ENCODE results near the gene PSMA5.
"Not testable (repeated sequence)": the region's sequence is repeated elsewhere in the genome, so short reads cannot be mapped to it uniquely, and the experiment has no call there.

PSMA5 gene

DNA sequence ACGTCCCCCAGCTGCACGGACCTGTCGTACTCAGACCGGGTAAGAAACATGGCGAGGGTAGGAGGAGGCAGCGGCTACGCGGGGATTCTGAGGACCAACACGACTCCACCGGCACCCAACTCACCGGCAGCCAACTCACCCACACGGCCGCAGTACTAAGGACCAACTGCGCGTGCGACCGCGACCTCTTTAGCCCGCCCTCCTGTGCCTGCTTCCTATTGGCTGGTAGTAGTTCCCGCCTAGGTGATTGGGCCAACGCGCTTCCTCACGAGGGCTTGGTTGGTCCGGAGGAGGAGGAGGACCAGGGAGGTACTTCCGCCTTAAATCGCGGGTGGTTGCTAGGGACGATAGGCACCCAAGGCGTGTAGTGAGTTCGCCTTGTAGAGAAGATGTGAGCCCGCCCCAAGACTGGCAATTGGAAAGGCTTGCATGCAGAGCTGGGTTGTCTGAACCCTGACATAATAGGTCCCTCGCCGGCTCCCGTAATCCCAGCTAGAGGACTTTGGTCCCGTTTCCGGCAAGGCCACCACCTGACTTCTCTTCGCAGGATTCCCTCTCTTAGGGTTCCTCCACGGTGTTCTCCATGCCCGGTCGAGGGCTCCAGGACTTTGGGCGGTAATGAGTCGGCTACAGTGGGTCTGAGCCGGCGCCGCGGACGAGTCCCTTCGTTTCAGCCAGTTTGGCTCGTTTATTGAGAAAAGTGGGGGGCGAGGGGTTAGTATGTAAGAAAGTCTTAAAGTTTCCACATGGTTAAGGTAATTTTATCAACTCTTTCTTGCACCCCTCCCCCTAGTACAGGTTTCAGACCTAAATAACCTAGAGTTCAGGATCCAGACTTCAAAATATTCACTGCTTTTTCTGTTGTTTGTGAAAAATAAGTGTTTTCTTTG is at the start of gene PSMA5:
Gene PSMA5, minus strand, starts transcription at position 168 of the 890 bp plus-strand sequence. Its CDS starts 118 bp downstream, at position 50.
- DNase-seq = peak; percentile 97

DNA sequence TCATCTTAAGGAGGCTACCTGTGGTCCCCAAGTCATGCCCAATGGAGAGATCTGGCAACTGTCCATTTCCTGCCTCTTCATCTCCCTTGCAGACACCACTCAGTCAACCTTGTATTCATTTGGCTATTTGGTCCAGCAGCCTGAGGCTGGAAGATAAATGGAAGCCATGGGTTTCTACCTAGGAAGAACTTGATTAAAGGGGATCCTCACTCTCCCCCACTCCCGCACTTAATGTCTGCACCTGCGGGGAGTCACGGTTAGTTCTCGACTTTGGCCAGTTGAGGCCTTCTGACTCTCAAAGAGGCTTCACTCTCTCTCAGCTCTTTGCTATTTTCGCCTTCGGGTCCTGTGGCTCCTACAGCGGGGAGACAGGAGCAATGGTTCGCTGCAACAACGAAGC is 49.0 kb upstream of the PSMA5 start:
- DNase-seq = no peak

DNA sequence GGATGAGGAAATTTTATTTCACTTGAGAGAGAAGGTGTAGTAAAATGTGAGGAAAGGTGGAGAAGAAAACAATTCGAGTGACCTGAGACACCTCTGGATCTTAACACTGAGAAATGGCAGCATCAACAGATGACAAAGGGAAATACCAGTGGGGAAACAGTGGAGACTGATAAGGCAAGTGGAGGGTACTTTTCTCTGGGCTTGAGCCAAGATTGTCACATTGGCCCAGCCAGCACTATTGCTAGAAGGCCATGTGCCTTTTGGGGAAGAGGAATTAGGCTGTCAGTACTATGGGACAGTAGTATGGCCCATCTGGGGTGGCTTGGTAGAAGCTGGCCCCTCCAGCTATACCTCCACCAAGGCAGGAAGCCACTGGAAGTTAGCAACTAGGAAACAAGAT is 48.4 kb upstream of the PSMA5 start:
- no peak for DNase-seq

DNA sequence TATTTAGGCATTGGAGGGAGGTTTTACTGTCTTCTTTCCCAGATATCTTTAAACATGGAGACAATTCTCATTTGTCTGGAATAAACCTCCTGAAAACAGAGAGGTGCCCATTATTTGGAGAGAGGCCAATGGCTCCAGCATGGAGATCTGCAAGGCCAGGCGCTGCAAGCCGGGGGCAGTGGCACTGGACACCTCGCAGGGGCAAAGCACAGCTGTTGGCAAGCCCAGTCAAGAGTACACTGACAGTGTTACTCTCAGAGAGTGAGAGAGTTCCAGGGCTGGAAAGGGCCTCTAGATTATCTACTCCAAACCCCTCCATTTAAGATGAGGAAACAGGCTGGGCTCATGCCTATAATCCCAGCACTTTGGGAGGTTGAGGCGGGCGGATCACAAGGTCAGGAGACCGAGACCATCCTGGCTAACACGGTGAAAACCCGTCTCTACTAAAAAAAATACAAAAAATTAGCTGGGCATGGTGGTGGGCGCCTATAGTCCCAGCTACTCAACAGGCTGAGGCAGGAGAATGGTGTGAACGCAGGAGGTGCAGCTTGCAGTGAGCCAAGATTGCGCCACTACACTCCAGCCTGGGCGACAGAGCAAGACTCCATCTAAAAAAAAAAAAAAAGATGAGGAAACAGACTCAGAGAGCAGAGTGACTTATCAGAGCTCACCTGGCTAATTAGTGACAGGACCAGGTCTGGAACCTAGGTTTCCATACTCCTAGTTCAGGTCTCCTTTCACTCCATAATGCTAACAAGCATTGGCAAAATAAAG is 47.2 kb upstream of the PSMA5 start:
- DNase-seq = not testable (repeated sequence)

DNA sequence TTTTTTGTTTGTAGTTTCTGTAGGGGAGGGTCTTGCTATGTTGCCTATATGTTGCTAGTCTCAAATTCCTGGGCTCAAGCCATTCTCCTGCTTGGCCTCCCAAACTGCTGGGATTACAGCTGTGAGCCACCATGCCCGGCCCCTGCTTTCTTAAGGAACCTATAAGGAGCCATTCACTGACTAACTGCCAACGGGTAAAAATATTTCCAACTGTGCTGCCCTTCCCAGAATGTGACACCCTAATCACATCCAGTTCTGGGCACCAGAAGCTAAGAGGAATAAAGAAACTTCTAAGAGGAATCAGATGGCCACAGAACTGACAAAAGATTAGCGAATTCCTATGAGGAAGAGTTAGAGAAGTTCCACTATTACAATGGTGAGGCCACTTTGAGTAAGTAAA is 46.5 kb upstream of the PSMA5 start:
- DNase-seq = no peak

DNA sequence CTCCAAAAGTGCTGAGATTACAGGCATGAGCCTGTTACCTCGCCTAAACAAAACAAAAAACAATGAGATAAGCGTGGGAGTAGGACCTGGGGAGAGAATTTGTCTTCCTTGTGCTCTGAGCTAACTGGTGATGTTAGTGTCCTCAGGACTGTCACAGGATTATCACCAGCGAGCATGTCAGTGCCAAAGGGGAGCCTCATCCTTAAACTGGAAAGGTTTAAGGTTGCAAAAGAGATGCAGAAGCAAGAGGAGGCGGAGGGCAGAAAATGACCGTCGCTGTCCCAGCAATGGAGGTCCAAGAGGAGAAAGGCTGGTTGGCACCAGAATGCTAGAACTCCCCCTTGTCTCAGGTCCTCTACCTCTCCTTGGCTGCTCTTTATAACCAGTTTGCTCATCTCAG is 44.0 kb upstream of the PSMA5 start:
- no peak for DNase-seq

DNA sequence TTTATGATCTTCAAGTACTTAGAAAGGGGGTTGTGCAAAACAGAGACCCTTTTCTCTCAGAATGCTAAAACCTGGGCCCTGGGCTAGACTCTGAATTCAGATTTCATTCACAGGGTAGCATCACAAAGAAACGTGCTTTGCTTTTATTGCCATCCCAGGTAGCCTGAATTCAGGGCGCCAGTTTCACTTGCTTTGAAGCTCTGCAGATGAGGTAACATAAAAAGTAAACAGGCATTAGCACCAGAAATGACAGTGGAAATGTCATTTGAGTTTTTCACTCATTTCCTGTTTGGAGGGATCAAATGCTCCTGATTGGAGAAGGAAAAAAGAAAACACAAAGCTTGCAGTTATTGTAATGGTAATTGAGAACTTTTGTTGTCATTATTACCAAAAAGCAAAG is 42.7 kb upstream of the PSMA5 start:
- no peak for DNase-seq

DNA sequence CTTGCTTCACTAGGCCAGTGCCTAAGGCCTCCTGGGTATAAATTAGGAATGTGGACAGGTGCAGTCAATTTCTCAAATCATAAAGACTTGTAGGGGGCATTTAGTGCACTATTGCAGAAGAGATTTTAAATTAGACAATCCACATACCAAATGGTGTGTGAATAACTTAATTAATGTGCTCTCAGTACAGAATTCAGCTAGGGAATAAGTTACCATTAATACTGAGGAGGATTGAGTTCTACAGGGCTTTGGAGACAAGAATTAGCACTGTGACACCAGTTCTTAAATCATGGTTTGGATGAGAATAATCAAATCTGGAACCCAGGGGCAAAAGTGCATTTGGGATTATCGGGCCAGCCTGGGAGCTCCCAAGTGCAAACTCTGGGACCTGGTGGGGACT is 41.8 kb upstream of the PSMA5 start:
- DNase-seq = no peak

DNA sequence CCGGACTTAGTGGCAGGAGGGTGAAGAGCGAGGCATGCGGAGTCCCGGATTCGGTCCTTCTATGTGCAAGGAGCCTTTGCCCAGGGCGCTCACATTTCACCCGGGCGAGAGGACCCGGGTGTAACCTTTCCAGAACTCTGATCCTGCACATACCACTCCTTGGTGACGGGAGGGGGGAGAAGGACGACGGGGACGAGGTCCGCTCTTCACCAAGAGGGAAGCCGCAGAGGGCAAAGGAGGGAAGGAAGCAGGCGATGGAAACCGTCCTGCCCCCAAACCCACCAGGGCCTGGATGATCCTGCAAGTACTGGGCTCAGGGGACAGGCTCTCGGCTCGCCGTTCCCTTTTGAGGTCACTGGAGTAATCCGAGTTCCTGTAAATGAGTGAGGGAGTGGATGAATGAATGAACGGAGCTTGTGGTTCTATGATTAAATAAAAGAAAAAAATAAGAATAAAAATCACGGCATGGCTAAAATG is 41.1 kb upstream of the PSMA5 start:
- DNase-seq = no peak

DNA sequence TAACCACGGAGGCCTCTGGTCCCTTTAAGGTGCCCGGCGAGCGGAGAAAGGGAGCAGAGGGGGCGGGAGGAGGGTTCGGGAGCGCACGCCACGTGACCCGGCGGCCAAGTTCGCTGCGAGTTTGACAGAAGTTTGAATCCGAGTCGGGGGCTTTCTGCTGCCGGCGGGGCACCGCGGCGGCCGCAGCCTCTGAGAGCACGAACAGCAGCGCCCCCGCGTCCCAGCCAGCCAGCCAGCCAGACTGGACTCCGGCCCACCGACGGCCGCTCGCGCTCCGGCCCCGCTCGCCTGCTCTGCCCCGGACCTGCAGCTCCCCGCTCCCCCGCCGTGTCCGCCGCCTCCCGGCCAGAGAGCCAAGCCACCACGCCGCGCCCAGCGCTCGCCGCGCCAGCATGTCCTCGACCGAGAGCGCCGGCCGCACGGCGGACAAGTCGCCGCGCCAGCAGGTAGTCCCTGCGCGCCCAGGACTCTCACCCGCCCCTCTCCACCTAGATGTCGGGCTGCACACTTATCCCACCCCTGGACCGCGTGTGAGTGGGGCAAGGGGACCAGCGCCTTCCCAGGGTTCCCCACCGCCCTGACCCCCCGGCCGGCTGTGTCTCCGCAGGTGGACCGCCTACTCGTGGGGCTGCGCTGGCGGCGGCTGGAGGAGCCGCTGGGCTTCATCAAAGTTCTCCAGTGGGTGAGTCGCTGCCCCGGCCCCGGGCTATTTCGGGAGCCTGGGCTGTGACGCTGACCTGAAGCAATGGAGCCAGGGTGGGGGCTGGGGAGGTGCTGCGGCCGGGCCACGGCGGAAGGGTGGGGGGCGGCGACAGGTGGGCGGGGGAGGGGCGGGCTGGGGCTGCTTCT is 40.4 kb upstream of the PSMA5 start, which contains the start of gene SYPL2:
Gene SYPL2, plus strand, starts transcription at position 95 of the 849 bp plus-strand sequence. Its CDS starts 298 bp downstream, at position 393.
- DNase-seq = no peak

DNA sequence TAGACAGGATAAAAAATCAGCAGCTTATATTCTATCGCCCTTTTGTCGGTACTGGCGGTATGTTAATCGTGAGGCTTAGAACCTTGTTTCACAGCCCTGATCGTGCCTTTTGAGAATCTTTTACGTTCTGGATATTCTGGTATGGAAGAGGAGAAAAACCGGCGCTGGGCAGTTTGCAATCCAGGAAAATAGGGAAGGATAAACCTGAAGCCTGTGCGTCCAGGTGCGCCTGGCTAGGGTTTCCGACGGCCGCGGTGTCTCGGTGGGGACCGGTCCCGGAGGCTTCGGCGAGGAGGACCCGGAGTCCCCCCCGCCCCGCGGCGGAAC is 39.8 kb upstream of the PSMA5 start:
- no peak for DNase-seq

DNA sequence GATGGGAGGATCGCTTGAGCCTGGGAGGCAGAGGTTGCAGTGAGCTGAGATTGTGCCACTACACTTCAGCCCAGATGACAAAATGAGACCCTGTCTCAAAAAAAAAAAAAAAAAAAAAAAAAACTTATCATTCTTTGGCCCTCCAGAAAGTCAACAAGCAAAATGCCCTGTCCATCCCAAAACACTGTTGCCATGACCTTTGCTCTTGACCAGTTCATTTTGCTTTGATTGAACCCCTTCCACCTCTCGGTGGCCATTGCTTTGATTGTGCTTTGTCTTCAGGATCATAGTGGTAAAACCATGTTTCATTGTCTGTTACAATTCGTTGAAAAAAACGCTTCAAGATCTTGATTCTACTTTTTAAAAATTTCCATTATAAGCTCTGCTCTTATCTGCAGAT is 31.6 kb upstream of the PSMA5 start:
- no peak for DNase-seq

DNA sequence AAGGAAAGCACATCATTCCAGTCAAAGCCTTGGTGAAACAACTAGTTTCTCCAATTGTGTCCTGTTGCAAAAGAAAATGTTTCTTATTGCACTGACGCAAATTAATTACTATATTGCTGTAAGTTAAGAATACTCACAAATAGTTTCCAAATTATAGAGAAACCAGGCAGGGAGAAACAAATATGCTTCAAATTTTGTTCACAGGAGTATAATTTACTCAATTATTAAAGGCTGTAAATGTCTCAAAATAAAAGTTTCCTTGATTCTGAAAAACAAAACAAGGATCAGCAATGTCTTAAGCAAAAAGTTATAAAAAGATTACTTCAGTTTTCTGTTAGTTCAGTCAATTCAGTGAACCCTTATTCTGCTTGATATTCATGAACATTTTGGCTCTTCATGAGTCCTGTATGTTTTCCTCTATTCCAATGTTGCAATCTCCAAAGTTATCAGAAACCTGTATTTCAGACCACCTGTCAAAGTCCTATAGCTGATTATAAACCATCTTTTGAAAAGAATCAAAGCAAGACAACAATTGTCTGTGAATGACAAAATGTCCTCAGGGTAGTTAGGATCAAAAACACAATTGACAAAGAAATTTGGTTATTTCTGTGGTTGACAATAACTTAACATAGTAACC is 28.4 kb upstream of the PSMA5 start:
- no peak for DNase-seq

DNA sequence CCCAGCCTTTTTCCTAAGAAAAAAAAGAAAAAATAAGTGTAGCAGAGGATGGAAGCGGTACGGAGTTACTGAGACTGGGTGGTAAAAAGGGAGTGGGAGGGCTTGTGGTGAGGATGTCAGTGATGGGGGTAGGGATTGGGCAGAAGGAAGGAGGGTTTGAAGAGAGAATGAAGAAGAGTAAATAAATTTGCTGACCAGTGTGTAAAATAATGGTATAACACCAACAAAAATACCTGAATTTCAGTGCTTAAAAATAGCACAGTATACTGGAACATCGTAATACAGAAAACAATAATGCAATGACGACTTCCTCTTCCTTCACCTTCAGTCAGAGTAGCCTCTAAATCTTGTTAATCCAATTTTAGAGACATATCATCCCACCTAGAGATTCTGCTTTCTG is 21.3 kb upstream of the PSMA5 start:
- DNase-seq = no peak

DNA sequence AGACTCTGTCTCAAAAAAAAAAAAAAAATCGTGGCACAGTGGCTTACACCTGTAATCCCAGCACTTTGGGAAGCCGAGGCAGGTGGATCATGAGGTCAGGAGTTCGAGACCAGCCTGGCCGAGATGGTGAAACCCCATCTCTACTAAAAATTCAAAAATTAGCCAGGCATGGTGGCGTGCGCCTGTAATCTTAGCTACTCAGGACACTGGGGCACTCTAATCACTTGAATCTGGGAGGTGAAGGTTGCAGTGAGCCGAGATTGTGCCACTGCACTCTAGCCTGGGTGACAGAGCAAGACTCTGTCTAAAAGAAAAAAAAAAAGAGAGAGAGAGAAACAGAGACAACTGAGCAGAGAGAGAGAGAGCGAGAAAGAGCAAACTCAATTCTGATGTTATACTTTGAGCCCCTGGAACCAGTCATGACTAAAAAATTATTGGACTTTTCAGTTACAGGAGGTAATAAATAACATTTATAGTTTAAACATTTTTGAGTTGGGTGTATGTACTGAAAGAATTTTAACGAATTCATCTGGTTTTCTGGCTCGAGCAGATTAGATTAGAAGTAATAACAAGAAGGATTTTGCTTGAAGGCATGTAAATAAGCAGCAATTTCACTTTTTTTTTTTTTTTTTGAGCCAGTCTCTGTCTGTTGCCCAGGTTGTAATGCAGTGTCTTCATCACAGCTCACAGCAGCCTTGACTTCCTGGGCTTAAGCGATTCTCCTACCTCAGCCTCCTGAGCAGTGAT is 19.9 kb upstream of the PSMA5 start:
- not testable (repeated sequence) for DNase-seq

DNA sequence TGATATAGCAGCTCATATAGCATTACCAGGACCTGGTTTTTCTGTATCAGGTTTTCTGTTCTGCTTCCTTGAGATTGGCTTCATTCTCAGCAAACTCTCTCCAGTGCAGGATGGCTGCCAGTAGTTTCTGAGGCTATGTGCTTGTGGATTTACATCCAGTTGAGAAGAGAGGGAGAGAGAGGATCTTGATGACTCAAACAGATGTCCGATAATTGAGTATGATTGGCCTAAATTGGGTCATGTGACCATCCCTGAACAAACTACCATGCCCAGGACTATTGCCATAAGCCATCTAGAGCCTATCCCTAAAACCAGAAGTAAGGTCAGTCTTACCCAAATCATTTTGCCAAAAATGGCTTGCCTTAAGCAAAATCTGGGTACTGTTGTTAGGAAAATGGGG is 18.1 kb upstream of the PSMA5 start:
- no peak for DNase-seq

DNA sequence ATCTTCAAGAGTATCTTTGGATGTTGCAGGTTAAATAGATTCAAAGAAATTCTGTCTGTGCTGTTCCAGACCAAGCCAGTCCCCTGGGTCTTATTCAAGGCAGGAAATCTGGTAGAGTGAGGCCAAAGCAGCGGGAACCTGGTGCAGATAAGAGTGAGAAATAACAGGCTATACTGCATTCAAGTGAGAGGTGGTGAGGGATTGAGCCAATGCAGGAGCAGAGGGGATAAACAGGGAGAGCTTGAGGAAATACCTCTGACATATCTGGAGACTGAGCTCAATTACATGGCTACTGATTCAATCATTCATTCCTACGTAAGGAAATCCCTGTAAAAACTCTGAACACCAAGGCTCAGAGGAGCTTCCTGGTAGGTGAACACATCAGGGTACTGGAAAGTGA is 17.2 kb upstream of the PSMA5 start:
- DNase-seq = no peak

DNA sequence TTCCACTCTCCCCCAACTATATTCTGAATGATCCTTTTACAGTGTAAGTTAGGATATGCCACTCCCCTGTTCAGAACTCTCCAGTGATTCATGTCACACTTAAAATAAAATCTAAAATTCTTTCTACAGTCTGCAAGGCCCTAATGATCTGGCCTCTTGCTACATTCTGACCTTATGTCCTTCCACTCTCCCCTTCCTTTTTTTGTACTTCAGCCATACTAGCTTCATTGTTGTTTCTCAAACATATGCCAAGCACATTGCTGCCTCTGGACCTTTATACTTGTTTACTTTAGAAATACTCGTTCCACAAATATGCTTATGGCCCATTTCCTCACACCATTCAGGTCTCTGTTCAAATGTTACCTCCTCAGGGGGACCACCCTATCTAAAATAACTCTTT is 14.8 kb upstream of the PSMA5 start:
- DNase-seq = no peak

DNA sequence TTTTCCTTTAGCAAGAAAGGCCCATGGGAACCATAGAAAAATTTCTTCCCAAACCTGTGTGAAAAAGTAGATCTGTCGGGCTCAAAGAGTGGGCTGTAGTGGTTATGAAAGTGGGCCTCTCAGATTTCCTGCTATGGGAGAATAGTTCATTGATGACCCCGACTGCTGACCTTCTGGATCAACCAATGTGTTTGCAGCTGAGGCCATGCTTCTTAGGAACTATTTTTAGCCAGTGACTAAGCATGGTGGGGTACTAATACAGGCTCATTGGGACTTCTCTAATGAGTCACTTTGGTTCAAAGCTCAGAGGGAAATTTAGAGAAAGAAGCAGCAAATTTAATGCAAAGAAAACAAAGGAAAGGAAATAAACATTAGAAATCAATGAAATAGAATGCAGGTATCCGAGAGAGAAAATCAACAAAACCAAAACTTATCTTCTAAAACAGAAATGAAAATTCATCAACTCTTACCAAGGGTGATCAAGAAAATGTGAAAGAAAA is 12.6 kb upstream of the PSMA5 start:
- no peak for DNase-seq

DNA sequence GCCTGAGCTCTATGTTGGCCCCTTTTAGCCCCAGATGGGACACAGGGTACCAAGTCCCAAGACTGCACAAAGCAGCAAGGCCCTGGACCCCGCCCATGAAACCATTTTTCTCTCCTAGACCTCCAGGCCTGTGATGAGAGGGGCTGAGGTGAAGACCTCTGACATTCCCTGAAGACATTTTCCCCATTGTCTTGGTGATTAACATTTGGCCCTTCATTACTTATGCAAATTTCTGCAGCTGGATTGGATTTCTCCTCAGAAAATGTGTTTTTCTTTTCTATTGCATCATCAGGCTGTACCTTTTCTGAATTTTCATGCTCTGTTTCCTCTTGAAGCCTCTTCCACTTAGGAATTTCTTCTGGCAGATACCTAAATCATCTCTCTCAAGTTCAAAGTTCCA is 8.2 kb upstream of the PSMA5 start:
- no peak for DNase-seq

DNA sequence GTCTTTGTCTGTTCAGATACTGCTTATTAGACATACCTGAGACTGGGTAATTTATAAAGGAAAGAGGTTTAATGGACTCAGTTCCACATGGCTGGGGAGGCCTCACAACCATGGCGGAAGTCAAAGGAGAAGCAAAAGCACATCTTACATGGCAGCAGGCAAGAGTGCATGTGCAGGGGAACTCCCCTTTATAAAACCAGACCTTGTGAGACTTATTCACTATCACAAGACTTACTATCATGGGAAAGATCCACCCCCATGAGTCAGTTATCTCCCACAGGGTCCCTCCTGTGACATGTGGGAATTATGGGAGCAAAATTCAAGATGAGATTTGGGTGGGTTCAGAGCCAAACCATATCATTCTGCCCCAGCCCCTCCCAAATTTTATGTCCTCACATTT is 7.1 kb upstream of the PSMA5 start:
- DNase-seq = no peak

DNA sequence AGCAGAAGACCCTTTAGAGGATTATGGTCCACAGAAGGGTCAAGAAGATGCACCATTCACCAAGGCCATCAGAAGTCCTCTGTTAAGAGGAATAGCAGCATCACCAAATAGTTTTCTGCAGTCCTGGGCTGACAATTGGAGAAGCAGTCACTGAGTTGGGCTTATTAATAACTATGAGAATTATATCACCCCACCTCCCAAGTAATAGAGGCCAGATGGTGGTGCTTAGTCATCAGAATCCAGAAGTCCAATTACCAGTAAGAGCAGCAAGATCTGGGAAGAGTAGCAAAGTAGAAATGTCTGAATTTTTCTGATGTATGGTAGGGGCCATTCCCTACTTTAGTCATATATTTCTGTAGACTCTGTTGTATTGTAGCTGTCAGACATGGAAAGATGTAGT is 6.1 kb upstream of the PSMA5 start:
- no peak for DNase-seq

Measured in NCI-H1092 (cell line).